Right lobe of liver (tissue), 4 donors: ENCODE measurements around the gene TMOD1.

ENCODE experiments used
- POLR2A ChIP-seq: fragments of 450-650 bp; IDR thresholded peaks from one replicate; pipeline ENCODE4 v1.6.1; 2017; ENCODE audit warnings: antibody characterized with exemption, mild to moderate bottlenecking
- TF ChIP-seq, protein P1 (sequence below), 4 donors: fragments of 200-600 bp in 3 of 4; fragments of 450-650 bp in 1 of 4; IDR thresholded peaks; one replicate each; pipeline versions ENCODE4 v1.5.1 to v1.8.0; 2016 to 2022; ENCODE audit warnings: antibody characterized with exemption in 4 of 4, mild to moderate bottlenecking in 2 of 4
- donor health status: DM: no; HTN: no; CAD: no.
- donor health status: DM: no; HTN: no; CAD: no.
- donor health status: DM: no; HTN: yes; CAD: no.

DNA sequence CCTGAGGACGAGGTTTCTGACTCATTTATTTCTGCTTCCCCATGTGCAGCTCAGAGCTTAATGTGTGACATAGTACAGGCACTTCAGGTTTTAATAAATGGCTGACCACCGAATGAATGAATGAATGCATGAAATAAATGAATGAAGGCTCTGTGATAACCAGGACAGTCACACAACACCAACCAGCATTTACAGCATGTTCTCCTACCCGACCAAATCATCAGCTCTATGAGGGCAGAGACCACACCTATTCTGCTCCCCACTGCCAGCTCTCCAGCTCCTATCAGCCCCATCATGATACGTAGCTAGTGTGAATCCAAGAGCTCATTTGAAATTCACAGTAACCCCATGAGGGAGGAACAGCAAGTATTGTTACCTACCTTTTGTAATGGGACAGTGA, 4.8 kb downstream of the TMOD1 start:
- TF ChIP-seq POLR2A: no peak
- TF ChIP-seq, protein P1, sequence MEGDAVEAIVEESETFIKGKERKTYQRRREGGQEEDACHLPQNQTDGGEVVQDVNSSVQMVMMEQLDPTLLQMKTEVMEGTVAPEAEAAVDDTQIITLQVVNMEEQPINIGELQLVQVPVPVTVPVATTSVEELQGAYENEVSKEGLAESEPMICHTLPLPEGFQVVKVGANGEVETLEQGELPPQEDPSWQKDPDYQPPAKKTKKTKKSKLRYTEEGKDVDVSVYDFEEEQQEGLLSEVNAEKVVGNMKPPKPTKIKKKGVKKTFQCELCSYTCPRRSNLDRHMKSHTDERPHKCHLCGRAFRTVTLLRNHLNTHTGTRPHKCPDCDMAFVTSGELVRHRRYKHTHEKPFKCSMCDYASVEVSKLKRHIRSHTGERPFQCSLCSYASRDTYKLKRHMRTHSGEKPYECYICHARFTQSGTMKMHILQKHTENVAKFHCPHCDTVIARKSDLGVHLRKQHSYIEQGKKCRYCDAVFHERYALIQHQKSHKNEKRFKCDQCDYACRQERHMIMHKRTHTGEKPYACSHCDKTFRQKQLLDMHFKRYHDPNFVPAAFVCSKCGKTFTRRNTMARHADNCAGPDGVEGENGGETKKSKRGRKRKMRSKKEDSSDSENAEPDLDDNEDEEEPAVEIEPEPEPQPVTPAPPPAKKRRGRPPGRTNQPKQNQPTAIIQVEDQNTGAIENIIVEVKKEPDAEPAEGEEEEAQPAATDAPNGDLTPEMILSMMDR (IDR thresholded peaks at IDR 0.05): no peak
